CD14-positive monocyte (primary cell): ENCODE data around the gene NTF4. TPM values are rescaled to one million over a fixed set of nuclear protein-coding genes. Genes with fewer than 3 reads are reported as not detected.

Source experiments
- DNase-seq, 3 donors: peaks; one replicate each; pipeline ENCODE4 v3.0.0-alpha.2; 2011 to 2022
- H2AFZ ChIP-seq: 2 replicates; pipeline ENCODE4 v1.6.0; 2012; ENCODE audit warnings: mild to moderate bottlenecking, low read depth, low read length, inconsistent platforms; ENCODE audit not compliant: insufficient read depth, poor library complexity, severe bottlenecking
- H3K27ac ChIP-seq, 2 donors: 1 replicate in 1 of 2; 2 replicates in 1 of 2; pipeline ENCODE4 v1.5.1; 2012 to 2013; ENCODE audit warnings: low read length in 2 of 2, control low read depth in 1 of 2, inconsistent platforms in 1 of 2, low read depth in 1 of 2, mild to moderate bottlenecking in 1 of 2
- H3K27me3 ChIP-seq, 2 donors: one replicate each; pipeline versions ENCODE4 v1.6.0 to v1.6.1; 2011 to 2013; ENCODE audit warnings: low read length in 2 of 2; ENCODE audit not compliant: control insufficient read depth in 2 of 2, insufficient read depth in 2 of 2
- H3K36me3 ChIP-seq, 2 donors: replicated peaks in 1 of 2; 1 replicate in 1 of 2; 2 replicates in 1 of 2; pipeline versions ENCODE4 v1.5.1 to v1.6.1; 2012 to 2013; ENCODE audit warnings: low read length in 2 of 2, control low read depth in 1 of 2, inconsistent platforms in 1 of 2, mild to moderate bottlenecking in 1 of 2; ENCODE audit not compliant: insufficient read depth in 2 of 2, control insufficient read depth in 1 of 2
- H3K4me1 ChIP-seq, 2 donors: 1 replicate in 1 of 2; 2 replicates in 1 of 2; pipeline versions ENCODE4 v1.5.1 to v1.6.1; 2012 to 2013; ENCODE audit warnings: low read length in 2 of 2, control low read depth in 1 of 2, inconsistent platforms in 1 of 2, mild to moderate bottlenecking in 1 of 2, moderate library complexity in 1 of 2; ENCODE audit not compliant: insufficient read depth in 2 of 2, control insufficient read depth in 1 of 2
- H3K4me2 ChIP-seq: replicated peaks from 2 replicates; pipeline ENCODE3; 2012; ENCODE audit warnings: low read length, moderate library complexity, mild to moderate bottlenecking; ENCODE audit not compliant: poor library complexity, severe bottlenecking; ENCODE audit errors: extremely low read depth
- H3K4me3 ChIP-seq, 3 experiments: fragments of 200-600 bp in 1 of 3; sonication (generic) in 1 of 3; replicated peaks in 1 of 3; 1 replicate in 2 of 3; 2 replicates in 1 of 3; pipeline ENCODE4 v1.5.1; 2011 to 2013; ENCODE audit warnings: low read length in 3 of 3, mild to moderate bottlenecking in 3 of 3, control low read depth in 2 of 3, low read depth in 2 of 3, inconsistent platforms in 1 of 3, moderate library complexity in 1 of 3
- H3K79me2 ChIP-seq: 2 replicates; pipeline ENCODE4 v1.6.0; 2012; ENCODE audit warnings: mild to moderate bottlenecking, control low read depth, inconsistent platforms, low read length, moderate library complexity; ENCODE audit not compliant: insufficient read depth
- H3K9ac ChIP-seq: 2 replicates; pipeline ENCODE4 v1.6.0; 2017; ENCODE audit warnings: low read length, mild to moderate bottlenecking; ENCODE audit not compliant: insufficient read depth, poor library complexity, severe bottlenecking
- H3K9me3 ChIP-seq, 2 donors: replicated peaks in 1 of 2; 1 replicate in 1 of 2; 2 replicates in 1 of 2; pipeline versions ENCODE4 v1.5.1 to v1.6.1; 2012 to 2013; ENCODE audit warnings: low read length in 2 of 2, control low read depth in 1 of 2; ENCODE audit not compliant: control insufficient read depth in 1 of 2, insufficient read depth in 1 of 2
- H4K20me1 ChIP-seq: 2 replicates; pipeline ENCODE4 v1.6.0; 2012; ENCODE audit warnings: mild to moderate bottlenecking, low read length, control low read depth, moderate library complexity; ENCODE audit not compliant: insufficient read depth
- H3K27ac Mint-ChIP-seq, 7 donors: one replicate each; pipeline ENCODE4 v1.8.0; 2020; ENCODE audit warnings: mild to moderate bottlenecking in 7 of 7, mixed read lengths in 7 of 7, moderate library complexity in 6 of 7, inconsistent platforms in 2 of 7
- H3K27me3 Mint-ChIP-seq, 3 donors: one replicate each; pipeline ENCODE4 v1.8.0; 2021 to 2022; ENCODE audit warnings: low read depth in 3 of 3, mild to moderate bottlenecking in 3 of 3, mixed read lengths in 3 of 3, moderate library complexity in 3 of 3, inconsistent platforms in 1 of 3
- H3K36me3 Mint-ChIP-seq, 2 donors: one replicate each; pipeline ENCODE4 v1.8.0; 2020; ENCODE audit warnings: mixed read lengths in 2 of 2, inconsistent platforms in 1 of 2, mild to moderate bottlenecking in 1 of 2
- H3K4me1 Mint-ChIP-seq: one replicate; pipeline ENCODE4 v1.8.0; 2020; ENCODE audit warnings: mild to moderate bottlenecking, mixed read lengths
- H3K4me3 Mint-ChIP-seq, 2 donors: one replicate each; pipeline ENCODE4 v1.8.0; 2020; ENCODE audit warnings: mild to moderate bottlenecking in 2 of 2, mixed read lengths in 2 of 2, moderate library complexity in 1 of 2
- H3K9me3 Mint-ChIP-seq, 7 donors: one replicate each; pipeline ENCODE4 v1.8.0; 2020 to 2022; ENCODE audit warnings: mixed read lengths in 7 of 7, mild to moderate bottlenecking in 6 of 7, moderate library complexity in 6 of 7, inconsistent platforms in 2 of 7
- WGBS: methylation state at CpG from one replicate; pipeline ENCODE4 v1.1.5; 2013; ENCODE audit warnings: missing lambda C conversion rate; ENCODE audit not compliant: insufficient coverage; 5-methylcytosine and 5-hydroxymethylcytosine counted together
- intact Hi-C, 2 donors: fragments of 100-400 bp; cut with micrococcal nuclease; formaldehyde crosslinking; loops; one replicate each; pipeline versions ENCODE4 v1.15.0 to v1.15.1; 2023
- polyA plus RNA-seq, 3 donors: library from polyadenylated mRNA; depleted of rRNA in 1 of 3; unstranded in 2 of 3; stranded (reverse) in 1 of 3; fragments of 300-500 nt in 2 of 3; fragments of >200 nt in 1 of 3; fragmentation: Illumina TruSeq in 2 of 3; gene quantifications; 1 replicate in 2 of 3; 2 replicates in 1 of 3; pipeline ENCODE4 v1.2.3, GENCODE V29; 2012 to 2021
- TF ChIP-seq, protein P1 (sequence below): fragments of 200-600 bp; IDR thresholded peaks from one replicate; pipeline ENCODE4 v1.8.0; 2022; ENCODE audit warnings: antibody characterized with exemption, mild to moderate bottlenecking

Gene NTF4
- polyA plus RNA-seq, 3 donors: not detected

DNA sequence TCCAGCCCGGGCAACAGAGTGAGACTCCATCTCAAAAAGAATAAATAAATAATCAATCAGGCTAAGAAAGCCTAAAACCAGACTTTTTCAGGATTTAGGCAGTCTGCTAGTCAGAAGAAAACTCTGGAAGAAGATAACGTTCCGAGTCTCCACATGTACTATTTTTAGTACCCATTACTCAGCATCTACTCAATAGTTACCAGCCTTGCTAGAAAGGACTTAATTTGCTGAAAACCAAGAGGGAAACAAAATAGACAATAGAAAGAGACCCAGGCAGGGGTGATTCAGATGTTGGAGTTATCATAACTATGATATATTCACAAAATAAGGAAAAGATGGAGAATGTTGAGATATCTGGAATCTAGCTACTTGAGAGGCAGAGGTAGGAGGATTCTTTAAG, 45.9 kb upstream of the NTF4 start:
- H3K36me3 Mint-ChIP-seq: peaks cover 32 to 37% of the 10 kb centered on the region in 2 donors
- peaks cover 37% of the 10 kb centered on the region for H4K20me1 ChIP-seq
- no peaks in the 10 kb centered on the region for H3K9me3 ChIP-seq
- intact Hi-C loops: loop anchor here in 1 of 2 donors (5.0 kb wide), 1 partner anchor 37 kb away; no protein-coding TSS in a partner anchor
- no peak overlapping the region for H3K27ac Mint-ChIP-seq
- H3K4me3 Mint-ChIP-seq: no peak overlapping the region
- H3K79me2 ChIP-seq: no peaks in the 10 kb centered on the region
- DNase-seq: no peak
- peaks cover 5 to 10% (median 10%) of the 10 kb centered on the region in 3 donors for H3K27me3 Mint-ChIP-seq
- TF ChIP-seq, protein P1, sequence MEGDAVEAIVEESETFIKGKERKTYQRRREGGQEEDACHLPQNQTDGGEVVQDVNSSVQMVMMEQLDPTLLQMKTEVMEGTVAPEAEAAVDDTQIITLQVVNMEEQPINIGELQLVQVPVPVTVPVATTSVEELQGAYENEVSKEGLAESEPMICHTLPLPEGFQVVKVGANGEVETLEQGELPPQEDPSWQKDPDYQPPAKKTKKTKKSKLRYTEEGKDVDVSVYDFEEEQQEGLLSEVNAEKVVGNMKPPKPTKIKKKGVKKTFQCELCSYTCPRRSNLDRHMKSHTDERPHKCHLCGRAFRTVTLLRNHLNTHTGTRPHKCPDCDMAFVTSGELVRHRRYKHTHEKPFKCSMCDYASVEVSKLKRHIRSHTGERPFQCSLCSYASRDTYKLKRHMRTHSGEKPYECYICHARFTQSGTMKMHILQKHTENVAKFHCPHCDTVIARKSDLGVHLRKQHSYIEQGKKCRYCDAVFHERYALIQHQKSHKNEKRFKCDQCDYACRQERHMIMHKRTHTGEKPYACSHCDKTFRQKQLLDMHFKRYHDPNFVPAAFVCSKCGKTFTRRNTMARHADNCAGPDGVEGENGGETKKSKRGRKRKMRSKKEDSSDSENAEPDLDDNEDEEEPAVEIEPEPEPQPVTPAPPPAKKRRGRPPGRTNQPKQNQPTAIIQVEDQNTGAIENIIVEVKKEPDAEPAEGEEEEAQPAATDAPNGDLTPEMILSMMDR: no peak
- H3K4me1 ChIP-seq: peaks cover 15 to 18% of the 10 kb centered on the region in 2 donors
- H3K9me3 Mint-ChIP-seq: no peaks in the 10 kb centered on the region
- no peak overlapping the region for H3K4me3 ChIP-seq
- 100% methylated on average over 1 of the region's 3 CpGs for WGBS
- H3K4me2 ChIP-seq: no peak overlapping the region
- peaks cover 15% of the 10 kb centered on the region for H3K4me1 Mint-ChIP-seq
- peaks cover 29 to 40% of the 10 kb centered on the region in 2 donors for H3K36me3 ChIP-seq
- no peak overlapping the region for H2AFZ ChIP-seq
- no peak overlapping the region for H3K9ac ChIP-seq
- no peak overlapping the region for H3K27ac ChIP-seq
- no peaks in the 10 kb centered on the region for H3K27me3 ChIP-seq

DNA sequence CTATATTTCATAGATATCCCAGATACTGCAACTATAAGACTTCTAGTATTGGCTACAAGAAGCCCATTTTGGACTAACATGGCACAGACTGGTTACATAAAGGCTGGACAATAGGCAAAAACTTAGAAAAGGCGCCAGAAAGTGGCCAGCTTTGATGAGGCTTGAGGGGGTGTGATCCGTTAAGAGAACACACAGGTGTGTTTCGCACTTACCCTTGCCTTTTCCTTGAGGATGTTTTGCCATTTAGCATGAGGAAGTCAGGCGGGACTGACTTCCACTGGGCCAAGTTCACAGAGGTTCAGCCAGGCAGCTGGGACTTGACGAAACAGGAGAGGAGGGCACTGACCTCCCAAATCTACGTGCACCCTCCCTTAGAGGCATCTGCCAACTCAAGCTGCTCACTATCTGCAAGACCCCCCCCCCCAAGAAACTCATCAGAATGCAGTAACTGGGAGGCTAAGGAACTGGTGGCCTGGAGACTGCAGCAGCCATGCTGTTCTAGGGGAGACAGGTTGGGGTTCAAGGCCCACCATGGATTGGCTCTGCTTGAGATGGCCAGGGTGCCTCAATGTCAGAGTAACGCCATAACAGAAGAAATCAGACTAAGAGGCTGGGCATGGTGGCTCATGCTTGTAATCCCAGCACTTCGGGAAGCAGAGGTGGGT, 45.1 kb upstream of the NTF4 start:
- peaks cover 10% of the 10 kb centered on the region in 2 donors for H3K4me1 ChIP-seq
- no peak overlapping the region for H3K4me2 ChIP-seq
- no peak overlapping the region for H3K27ac Mint-ChIP-seq
- H4K20me1 ChIP-seq: peaks cover 46% of the 10 kb centered on the region
- intact Hi-C loops: loop anchor here in 1 of 2 donors (5.0 kb wide), 1 partner anchor 38 kb away; no protein-coding TSS in a partner anchor
- no peak overlapping the region for H2AFZ ChIP-seq
- no peak overlapping the region for H3K9ac ChIP-seq
- DNase-seq: no peak
- H3K27ac ChIP-seq: no peak overlapping the region
- no peaks in the 10 kb centered on the region for H3K27me3 ChIP-seq
- no peaks in the 10 kb centered on the region for H3K9me3 ChIP-seq
- peaks cover 37 to 48% of the 10 kb centered on the region in 2 donors for H3K36me3 ChIP-seq
- TF ChIP-seq, protein P1: no peak
- peaks cover 9% of the 10 kb centered on the region for H3K4me1 Mint-ChIP-seq
- no peak overlapping the region for H3K4me3 Mint-ChIP-seq
- peaks cover 5 to 10% (median 8%) of the 10 kb centered on the region in 3 donors for H3K27me3 Mint-ChIP-seq
- no peak overlapping the region for H3K4me3 ChIP-seq
- peaks cover 41 to 46% of the 10 kb centered on the region in 2 donors for H3K36me3 Mint-ChIP-seq
- no peaks in the 10 kb centered on the region for H3K9me3 Mint-ChIP-seq
- 85% methylated on average over 3 of the region's 8 CpGs for WGBS
- H3K79me2 ChIP-seq: no peaks in the 10 kb centered on the region
